ENCODE results near the gene KRT15. TPM values are rescaled to one million over a fixed set of nuclear protein-coding genes. Genes with fewer than 3 reads are reported as not detected.

KRT15 gene
- total and polyA plus RNA-seq, 2 donors (not counting 1 experiment from before 2014, with no cell fraction given) = not detected

DNA sequence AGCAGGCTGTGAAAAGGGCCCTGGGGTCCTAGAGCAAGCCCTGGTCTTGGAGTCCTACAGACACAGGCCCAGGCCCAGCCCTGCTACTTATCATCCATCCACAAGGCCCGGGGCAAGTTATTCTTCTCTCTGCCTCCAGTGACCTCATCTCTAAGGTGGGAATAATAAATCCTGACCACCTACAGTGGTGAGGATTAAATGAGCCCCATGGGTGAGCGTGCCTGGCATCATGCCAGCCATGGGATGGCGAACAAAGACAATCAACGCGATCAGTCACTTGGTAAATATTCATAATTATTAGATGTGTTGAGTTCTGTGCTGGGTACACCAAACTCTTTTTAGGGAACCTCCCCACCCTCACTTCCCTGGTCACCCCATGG, 5.5 kb downstream of the KRT15 start:
- CTCF ChIA-PET = no interaction called here

GRCh38 chr17:41512546-41513167, 6.0 kb downstream of the KRT15 start:
- Mint-ChIP-seq H3K27ac (no peak overlapping the region), H3K4me1 (no peaks in the 10 kb centered on the region), H3K4me3 (no peak overlapping the region), H3K27me3 (peaks cover 24% of the 10 kb centered on the region), H3K9me3 (ENCODE audit: insufficient read depth) (no peaks in the 10 kb centered on the region)
- no peak for ATAC-seq (ENCODE audit: low read depth)
- TF ChIP-seq, protein P1, sequence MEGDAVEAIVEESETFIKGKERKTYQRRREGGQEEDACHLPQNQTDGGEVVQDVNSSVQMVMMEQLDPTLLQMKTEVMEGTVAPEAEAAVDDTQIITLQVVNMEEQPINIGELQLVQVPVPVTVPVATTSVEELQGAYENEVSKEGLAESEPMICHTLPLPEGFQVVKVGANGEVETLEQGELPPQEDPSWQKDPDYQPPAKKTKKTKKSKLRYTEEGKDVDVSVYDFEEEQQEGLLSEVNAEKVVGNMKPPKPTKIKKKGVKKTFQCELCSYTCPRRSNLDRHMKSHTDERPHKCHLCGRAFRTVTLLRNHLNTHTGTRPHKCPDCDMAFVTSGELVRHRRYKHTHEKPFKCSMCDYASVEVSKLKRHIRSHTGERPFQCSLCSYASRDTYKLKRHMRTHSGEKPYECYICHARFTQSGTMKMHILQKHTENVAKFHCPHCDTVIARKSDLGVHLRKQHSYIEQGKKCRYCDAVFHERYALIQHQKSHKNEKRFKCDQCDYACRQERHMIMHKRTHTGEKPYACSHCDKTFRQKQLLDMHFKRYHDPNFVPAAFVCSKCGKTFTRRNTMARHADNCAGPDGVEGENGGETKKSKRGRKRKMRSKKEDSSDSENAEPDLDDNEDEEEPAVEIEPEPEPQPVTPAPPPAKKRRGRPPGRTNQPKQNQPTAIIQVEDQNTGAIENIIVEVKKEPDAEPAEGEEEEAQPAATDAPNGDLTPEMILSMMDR (IDR thresholded peaks at IDR 0.05) = no peak
- Histone ChIP-seq H4K20me1 (ENCODE audit: control insufficient read depth, insufficient read depth, low read length, poor library complexity, severe bottlenecking) (no peaks in the 10 kb centered on the region), H3K4me3 (ENCODE audit: control extremely low read depth in 1 of 5, extremely low read depth in 1 of 5, insufficient read depth in 1 of 5, low read depth in 2 of 5, low read length in 4 of 5) (no peak overlapping the region), H3K4me1 (ENCODE audit: control insufficient read depth in 2 of 2, insufficient read depth in 2 of 2, low read length in 2 of 2) (no peaks in the 10 kb centered on the region), H3K27ac (ENCODE audit: low read length in 2 of 2) (no peak overlapping the region), H3K27me3 (replicated peaks in 1 of 4; ENCODE audit: control extremely low read depth in 1 of 4, control insufficient read depth in 3 of 4, insufficient read depth in 4 of 4, low read length in 3 of 4) (no peaks in the 10 kb centered on the region), H3K79me2 (ENCODE audit: control insufficient read depth, insufficient read depth, low read length) (no peaks in the 10 kb centered on the region), H3K36me3 (replicated peaks in 1 of 2; ENCODE audit: control extremely low read depth in 1 of 2, control insufficient read depth in 1 of 2, extremely low read depth in 1 of 2, insufficient read depth in 2 of 2, low read length in 1 of 2) (no peaks in the 10 kb centered on the region), H3K9me3 (ENCODE audit: control extremely low read depth in 1 of 3, control insufficient read depth in 2 of 3, insufficient read depth in 1 of 3, low read length in 2 of 3) (no peaks in the 10 kb centered on the region), H3K4me2 (replicated peaks; ENCODE audit: low read depth, low read length, poor library complexity, severe bottlenecking) (no peak overlapping the region), H2AFZ (ENCODE audit: insufficient read depth, low read depth, low read length, poor library complexity, severe bottlenecking) (no peak overlapping the region), H3K9ac (ENCODE audit: low read length) (no peak overlapping the region)
- ChIA-PET POLR2A (no interaction called here), CTCF (no interaction called here)
- 24% methylated on average over 6 of the region's 7 CpGs for WGBS (ENCODE audit: insufficient coverage)
- intact Hi-C loops (cut with micrococcal nuclease) = no loop called here
- no peak for DNase-seq

More for the DNA sequence above, 5.5 kb downstream of the KRT15 start:
- H3K4me1 ChIP-seq (ENCODE audit: control insufficient read depth in 2 of 2, insufficient read depth in 2 of 2, low read length in 2 of 2) = no peaks in the 10 kb centered on the region
- H3K27me3 Mint-ChIP-seq = peaks cover 24% of the 10 kb centered on the region
- TF ChIP-seq EZH2 (IDR thresholded peaks at IDR 0.05; ENCODE audit: borderline replicate concordance, insufficient read depth, low read depth, low read length, poor library complexity, severe bottlenecking) = no peak
- TF ChIP-seq, protein P1 (IDR thresholded peaks at IDR 0.05) = no peak
- intact Hi-C loops (cut with micrococcal nuclease) = no loop called here
- no peaks in the 10 kb centered on the region for H3K36me3 ChIP-seq (replicated peaks in 1 of 2; ENCODE audit: control extremely low read depth in 1 of 2, control insufficient read depth in 1 of 2, extremely low read depth in 1 of 2, insufficient read depth in 2 of 2, low read length in 1 of 2)
- no peaks in the 10 kb centered on the region for H3K9me3 Mint-ChIP-seq (ENCODE audit: insufficient read depth)
- no peaks in the 10 kb centered on the region for H3K9me3 ChIP-seq (ENCODE audit: control extremely low read depth in 1 of 3, control insufficient read depth in 2 of 3, insufficient read depth in 1 of 3, low read length in 2 of 3)
- H3K4me1 Mint-ChIP-seq = no peaks in the 10 kb centered on the region
- no peak overlapping the region for H3K27ac ChIP-seq (ENCODE audit: low read length in 2 of 2)
- no peaks in the 10 kb centered on the region for H3K27me3 ChIP-seq (replicated peaks in 1 of 4; ENCODE audit: control extremely low read depth in 1 of 4, control insufficient read depth in 3 of 4, insufficient read depth in 4 of 4, low read length in 3 of 4)
- no peak overlapping the region for H2AFZ ChIP-seq (ENCODE audit: insufficient read depth, low read depth, low read length, poor library complexity, severe bottlenecking)
- H3K27ac Mint-ChIP-seq = no peak overlapping the region
- WGBS (ENCODE audit: insufficient coverage) = no CpG with 5 or more reads among the region's 5 CpGs
- H4K20me1 ChIP-seq (ENCODE audit: control insufficient read depth, insufficient read depth, low read length, poor library complexity, severe bottlenecking) = no peaks in the 10 kb centered on the region
- DNase-seq (no peak), ATAC-seq (ENCODE audit: low read depth) (no peak)
- H3K9ac ChIP-seq (ENCODE audit: low read length) = no peak overlapping the region
- no peak overlapping the region for H3K4me2 ChIP-seq (replicated peaks; ENCODE audit: low read depth, low read length, poor library complexity, severe bottlenecking)
- H3K4me3 Mint-ChIP-seq = no peak overlapping the region
- POLR2A ChIA-PET = no interaction called here
- no peak overlapping the region for H3K4me3 ChIP-seq (ENCODE audit: control extremely low read depth in 1 of 5, extremely low read depth in 1 of 5, insufficient read depth in 1 of 5, low read depth in 2 of 5, low read length in 4 of 5)
- no peaks in the 10 kb centered on the region for H3K79me2 ChIP-seq (ENCODE audit: control insufficient read depth, insufficient read depth, low read length)

All from B cell (primary cell).